HG03095 (cell line): ENCODE data around the gene ZNF683.
"Not testable (repeated sequence)": the region's sequence is repeated elsewhere in the genome, so short reads cannot be mapped to it uniquely, and the experiment has no call there.

ENCODE experiments used
- ATAC-seq: cut with Tn5 transposase; IDR thresholded peaks from one replicate; pipeline ENCODE4 v1.9.1; 2021; ENCODE audit warnings: moderate library complexity; ENCODE audit not compliant: unreplicated experiment

The ZNF683 gene

DNA sequence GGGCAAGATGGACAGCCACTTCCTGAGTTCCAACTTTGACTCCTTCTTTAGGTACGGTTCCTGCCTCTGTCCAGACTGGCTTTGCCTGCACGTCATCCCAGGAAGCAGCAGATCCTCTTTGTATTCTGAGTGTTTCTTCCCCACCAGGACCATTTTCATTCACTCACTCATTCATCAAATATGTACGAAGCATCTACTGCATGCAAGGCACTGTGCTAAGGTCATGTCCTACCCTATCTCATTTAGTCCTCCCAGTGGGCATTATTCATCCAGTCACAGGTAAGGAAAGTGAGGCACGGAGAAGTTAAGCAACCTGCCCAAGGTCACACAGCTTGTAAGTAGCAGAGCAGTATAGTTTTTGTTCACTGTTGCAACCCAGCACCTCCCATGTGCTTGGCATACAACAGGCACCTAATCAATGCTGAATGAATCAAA lies 32.5 kb downstream of the ZNF683 start:
- no peak for ATAC-seq

GRCh38 chr1:26338670-26339069 lies 33.9 kb downstream of the ZNF683 start:
- no peak for ATAC-seq

- ATAC-seq = no peak
These were observed 34.9 kb downstream of the ZNF683 start for GRCh38 chr1:26337625-26338024.

GRCh38 chr1:26337206-26337535 lies 35.4 kb downstream of the ZNF683 start:
- ATAC-seq = no peak

GRCh38 chr1:26336477-26337205 lies 35.9 kb downstream of the ZNF683 start:
- no peak for ATAC-seq

GRCh38 chr1:26335774-26336476 lies 36.6 kb downstream of the ZNF683 start:
- no peak for ATAC-seq

DNA sequence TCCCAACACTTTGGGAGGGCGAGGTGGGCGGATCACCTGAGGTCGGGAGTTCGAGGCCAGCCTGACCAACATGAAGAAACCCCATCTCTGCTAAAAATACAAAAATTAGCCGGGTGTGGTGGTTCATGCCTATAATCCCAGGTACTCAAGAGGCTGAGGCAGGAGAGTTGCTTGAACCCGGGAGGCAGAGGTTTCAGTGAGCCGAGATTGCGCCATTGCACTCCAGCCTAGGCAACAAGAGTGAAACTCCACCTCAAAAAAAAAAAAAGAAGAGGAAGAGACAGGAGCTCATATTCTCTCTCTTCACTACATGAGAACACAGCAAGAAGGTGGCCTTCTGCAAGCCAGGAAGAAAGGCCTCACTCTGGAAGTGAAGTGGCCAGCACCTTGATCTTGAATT lies 39.2 kb downstream of the ZNF683 start:
- ATAC-seq = not testable (repeated sequence)

GRCh38 chr1:26330276-26330675 lies 42.3 kb downstream of the ZNF683 start:
- ATAC-seq = no peak

GRCh38 chr1:26329380-26329779 lies 43.2 kb downstream of the ZNF683 start:
- ATAC-seq = not testable (repeated sequence)

DNA sequence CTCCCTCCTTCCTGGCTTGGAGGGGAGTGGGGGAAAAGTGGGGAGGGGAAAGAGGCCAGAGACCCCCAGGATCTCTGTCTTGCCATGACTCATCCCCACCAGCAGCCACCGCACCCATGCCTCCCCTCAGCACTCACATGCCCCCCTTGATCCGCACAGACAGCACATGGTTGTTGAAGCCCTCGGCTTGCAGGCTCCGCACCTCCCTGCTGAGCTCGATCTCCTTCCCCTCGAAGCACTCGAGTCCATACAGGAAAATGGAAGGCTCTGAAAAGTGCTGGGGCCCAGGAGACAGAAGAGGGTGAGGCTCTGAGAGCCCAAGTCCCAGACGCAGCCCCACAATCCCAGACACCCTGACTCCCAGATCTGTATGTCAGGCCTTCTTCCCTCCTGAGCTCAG lies 44.0 kb downstream of the ZNF683 start:
- no peak for ATAC-seq

DNA sequence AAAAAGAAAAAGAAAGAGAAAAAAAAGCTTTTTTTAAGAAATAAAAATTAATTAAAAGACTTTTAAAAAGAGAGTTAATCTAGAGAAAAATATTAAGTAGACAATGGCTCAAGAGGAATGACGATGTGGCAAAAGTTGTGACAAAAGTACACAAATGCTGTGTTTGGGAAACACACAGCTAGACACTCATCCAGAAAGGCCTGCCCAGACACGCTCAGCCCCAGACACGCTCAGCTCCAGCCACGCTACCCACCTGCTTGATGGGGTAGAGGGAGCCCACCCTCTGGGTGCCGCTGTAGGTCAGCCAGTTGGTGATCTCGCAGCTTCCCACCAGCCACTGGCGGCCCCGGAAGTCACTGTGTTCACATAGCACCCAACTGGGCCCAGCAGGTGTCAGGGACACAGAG lies 44.6 kb downstream of the ZNF683 start:
- no peak for ATAC-seq

DNA sequence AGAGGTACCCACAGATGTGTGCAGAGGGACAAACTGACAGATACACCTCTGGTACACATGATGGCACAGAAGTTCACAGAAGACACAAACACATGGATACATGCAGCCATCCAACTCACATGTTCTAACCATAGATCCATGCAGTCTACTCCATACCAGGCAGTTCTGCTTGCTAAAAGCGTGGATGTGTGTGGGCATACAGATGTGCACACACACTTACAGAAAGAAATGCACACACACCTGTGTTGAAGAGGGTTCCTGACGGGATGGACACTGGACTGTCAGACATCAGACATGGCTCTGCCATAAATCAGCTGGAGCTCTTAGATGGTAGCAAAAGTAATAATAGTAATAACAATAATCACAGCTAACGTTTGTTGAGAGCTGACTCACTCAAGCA lies 48.0 kb downstream of the ZNF683 start:
- no peak for ATAC-seq

DNA sequence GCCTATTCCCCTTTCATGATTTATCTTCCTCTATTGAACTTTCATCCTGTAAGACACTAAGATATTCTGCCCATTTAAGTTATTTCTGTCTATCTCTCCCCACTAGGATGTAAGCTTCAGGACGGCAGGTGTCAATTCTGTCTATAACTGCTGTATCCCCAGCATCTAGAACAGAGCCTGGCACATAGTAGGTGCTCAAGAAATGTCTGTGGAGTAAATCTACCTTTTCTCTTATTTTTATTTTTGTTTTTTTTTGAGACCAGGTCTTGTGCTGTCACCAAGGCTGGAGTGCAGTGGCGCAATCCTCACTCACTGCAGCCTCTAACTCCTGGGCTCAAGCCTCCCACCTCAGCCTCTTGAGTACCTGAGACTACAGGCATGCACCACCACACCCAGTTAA lies 49.2 kb downstream of the ZNF683 start:
- no peak for ATAC-seq

GRCh38 chr1:26322042-26322331 lies 50.6 kb downstream of the ZNF683 start:
- no peak for ATAC-seq

- peak; percentile 35 for ATAC-seq
These were observed 51.1 kb downstream of the ZNF683 start for GRCh38 chr1:26321315-26322041.

DNA sequence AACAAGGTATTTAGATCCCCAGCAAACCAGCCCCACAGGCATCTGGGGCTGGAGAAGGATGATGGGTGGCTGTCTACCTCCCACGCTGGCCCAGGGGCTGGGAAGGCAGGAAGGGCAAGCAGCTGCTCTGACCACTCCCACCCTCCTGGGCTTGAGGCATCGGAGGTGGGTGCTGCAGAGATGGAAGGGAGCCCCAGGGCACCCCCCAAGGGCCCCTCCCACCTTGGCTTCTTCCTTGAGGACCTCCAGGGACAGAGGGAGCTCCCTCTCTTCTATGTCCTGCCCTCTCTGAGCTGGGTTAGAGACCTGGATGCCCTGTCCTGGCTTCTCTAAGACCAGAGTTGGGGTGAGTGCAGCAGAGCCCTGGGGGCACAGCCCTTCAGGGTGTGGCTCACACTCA lies 51.7 kb downstream of the ZNF683 start:
- no peak for ATAC-seq

DNA sequence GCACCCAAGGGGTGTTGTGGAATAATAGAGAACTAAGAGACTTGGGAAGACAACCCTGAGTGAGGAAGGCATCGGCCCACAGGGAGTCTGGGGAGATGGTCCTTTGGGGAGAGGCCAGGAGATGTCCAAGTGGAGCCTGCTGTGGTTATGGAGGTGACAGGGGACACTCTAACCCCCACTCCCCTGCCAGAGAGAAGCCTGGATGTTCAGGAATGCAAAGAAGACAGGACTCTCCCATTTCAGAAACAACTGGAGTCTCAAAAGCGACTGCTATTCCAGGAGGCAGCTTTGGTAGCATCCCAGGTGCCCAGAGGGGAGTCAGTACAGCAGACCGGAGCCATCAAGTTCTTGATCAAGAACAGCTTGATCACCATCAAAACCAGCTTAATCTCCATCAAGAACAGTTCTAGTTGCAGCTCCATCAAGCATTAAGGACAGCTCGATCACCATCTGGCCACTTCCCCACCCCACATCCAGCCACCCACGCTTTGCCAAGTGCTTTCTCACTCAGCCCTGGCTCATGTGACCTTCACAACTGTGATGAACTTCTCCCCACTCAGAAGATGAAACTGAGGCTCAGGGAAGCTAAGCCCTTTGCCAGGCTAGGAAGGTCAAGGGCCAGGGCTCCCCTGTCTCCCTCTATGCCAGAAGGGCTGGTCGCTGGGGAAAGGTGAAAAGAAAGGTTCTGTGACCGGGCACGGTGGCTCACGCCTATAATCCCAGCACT lies 54.0 kb downstream of the ZNF683 start:
- ATAC-seq = no peak

- peak; percentile 37 for ATAC-seq
These were observed 54.8 kb downstream of the ZNF683 start, which contains the start of gene CD52 for GRCh38 chr1:26317612-26318337. Gene CD52 (plus strand): TSS chr1:26317958. CDS start chr1:26318018, 60 bp downstream.

DNA sequence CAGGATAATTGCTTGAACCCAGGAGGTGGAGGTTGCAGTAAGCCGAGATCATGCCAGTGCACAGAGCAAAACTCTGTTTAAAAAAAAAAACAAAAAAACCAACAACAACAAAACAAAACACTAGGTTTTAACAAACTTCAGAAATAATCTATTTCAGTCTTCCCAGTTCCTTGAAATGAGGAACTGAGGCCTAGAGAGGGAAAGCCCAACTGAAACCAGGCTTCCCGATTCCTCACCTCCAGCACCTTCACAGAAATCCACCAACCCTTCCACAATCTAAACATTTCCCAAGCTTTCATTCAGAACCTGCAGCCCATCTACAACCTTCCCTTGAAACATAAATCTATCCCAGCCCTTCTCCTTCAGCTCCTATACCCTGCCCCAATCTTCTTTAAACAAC lies 55.4 kb downstream of the ZNF683 start:
- ATAC-seq = no peak
